SU-DHL-6 (cell line): ENCODE results near the gene ACKR2.
A peak's percentile ranks its signal among the peaks of the same experiment; 100 is the strongest.

Experiments used
- CTCF ChIP-seq: fragments of 200-600 bp; sonication (generic); IDR thresholded peaks from one replicate; pipeline ENCODE4 v1.5.1; 2017; ENCODE audit warnings: antibody characterized with exemption, mild to moderate bottlenecking, low read length, moderate library complexity; ENCODE audit not compliant: insufficient read depth, poor library complexity, severe bottlenecking
- EZH2phosphoT487 ChIP-seq: fragments of 200-600 bp; sonication (generic), shearing (Covaris generic); conservative IDR thresholded peaks from 2 replicates; pipeline ENCODE4 v1.6.1; 2018; ENCODE audit warnings: mild to moderate bottlenecking, antibody characterized with exemption, low read length, moderate library complexity, mixed read lengths

DNA sequence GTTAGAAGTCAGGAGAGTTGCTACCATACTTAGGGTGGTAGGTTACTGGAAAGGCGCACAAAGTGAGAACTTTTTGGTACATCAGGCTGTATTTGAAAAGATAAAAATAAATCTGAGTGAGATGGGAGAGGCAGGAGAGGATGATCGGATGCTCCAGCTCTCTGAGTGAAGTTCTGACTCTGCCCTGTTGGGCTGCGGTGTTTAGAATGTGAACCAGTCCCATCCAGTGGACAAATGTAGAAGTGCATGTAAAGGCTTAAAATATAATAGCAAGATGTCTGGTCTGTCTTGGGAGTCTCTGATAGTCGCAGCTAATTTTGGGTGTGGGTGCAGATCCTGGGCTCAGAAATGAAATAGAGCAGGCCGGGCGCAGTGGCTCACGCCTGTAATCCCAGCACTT lies 30.4 kb downstream of the ACKR2 start:
- peak; percentile 34 for TF ChIP-seq CTCF
- TF ChIP-seq EZH2phosphoT487 = no peak
